Measurements from ENCODE around the gene UGT2A1.

DNA sequence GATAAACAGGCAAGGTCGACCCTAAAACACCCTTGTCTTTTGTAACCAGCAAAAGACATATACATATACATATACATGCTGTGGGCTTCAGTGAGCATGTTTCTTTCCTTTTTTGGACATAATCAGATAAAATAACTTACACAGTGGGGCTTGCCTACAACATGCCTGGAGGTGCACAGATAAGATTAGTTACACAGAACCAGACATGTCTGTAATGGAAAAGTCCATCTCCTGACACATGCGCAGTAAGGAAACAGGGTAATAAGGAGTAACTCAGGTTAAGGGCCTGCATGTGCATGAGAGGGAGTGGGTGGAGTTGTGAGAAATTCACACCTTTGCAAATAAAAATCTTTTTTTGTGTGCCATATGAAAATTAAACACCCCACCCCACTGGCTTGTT is 3.4 kb downstream of the UGT2A1 start:
- no peak for TF ChIP-seq EZH2 (IDR thresholded peaks at IDR 0.05)
- TF ChIP-seq EZH2phosphoT487 (IDR thresholded peaks at IDR 0.05; ENCODE audit: borderline replicate concordance): no peak
- TF ChIP-seq, protein P1, sequence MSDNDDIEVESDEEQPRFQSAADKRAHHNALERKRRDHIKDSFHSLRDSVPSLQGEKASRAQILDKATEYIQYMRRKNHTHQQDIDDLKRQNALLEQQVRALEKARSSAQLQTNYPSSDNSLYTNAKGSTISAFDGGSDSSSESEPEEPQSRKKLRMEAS (IDR thresholded peaks at IDR 0.05): no peak

Measured in HCT116 (cell line).